HG03521 (cell line): ENCODE data around the gene CMIP.
"Not testable (repeated sequence)": the region's sequence is repeated elsewhere in the genome, so short reads cannot be mapped to it uniquely, and the experiment has no call there.

ENCODE experiments used
- ATAC-seq: cut with Tn5 transposase; IDR thresholded peaks from one replicate; pipeline ENCODE4 v1.9.1; 2021; ENCODE audit warnings: mild to moderate bottlenecking, moderate library complexity; ENCODE audit not compliant: unreplicated experiment

Gene CMIP

GRCh38 chr16:81577272-81577671 is 132.7 kb downstream of the CMIP start:
- ATAC-seq = not testable (repeated sequence)

DNA sequence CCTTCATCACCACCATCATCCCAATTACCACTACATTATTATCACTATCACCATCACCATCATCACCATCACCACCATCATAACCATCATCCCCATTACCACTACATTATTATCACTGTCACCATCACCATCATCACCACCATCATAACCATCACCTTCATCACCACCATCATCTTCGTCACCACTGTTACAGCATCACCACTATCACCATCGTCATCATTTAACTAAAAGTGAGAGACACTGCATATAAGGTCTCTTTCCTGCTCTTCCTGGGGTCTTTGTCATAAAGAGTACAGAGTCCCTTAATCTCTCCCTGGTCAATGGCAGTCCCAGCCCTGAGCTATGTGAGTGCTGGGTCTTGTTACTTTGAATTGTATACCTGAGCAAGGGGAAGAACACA is 133.5 kb downstream of the CMIP start:
- ATAC-seq = no peak

- no peak for ATAC-seq
These were observed 134.2 kb downstream of the CMIP start for GRCh38 chr16:81578636-81579413.

DNA sequence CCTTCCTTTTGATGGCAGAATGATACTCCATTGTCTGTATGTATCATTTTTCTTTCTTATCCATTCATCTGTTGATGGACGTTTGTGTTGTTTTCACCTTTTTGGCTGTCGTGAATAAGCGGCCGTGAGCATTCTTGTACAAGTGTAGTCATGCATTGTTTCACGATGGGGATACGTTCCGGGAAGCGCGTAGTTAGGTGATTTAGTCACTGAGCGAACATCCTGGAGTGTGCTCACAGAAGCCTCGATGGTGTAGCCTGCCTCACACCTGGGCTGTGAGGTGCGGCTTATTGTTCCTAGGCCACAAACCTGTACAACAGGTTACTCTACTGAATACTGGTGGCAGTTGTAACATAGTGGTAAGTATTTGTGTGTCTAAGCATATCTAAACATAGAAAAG is 136.5 kb downstream of the CMIP start:
- ATAC-seq = no peak

DNA sequence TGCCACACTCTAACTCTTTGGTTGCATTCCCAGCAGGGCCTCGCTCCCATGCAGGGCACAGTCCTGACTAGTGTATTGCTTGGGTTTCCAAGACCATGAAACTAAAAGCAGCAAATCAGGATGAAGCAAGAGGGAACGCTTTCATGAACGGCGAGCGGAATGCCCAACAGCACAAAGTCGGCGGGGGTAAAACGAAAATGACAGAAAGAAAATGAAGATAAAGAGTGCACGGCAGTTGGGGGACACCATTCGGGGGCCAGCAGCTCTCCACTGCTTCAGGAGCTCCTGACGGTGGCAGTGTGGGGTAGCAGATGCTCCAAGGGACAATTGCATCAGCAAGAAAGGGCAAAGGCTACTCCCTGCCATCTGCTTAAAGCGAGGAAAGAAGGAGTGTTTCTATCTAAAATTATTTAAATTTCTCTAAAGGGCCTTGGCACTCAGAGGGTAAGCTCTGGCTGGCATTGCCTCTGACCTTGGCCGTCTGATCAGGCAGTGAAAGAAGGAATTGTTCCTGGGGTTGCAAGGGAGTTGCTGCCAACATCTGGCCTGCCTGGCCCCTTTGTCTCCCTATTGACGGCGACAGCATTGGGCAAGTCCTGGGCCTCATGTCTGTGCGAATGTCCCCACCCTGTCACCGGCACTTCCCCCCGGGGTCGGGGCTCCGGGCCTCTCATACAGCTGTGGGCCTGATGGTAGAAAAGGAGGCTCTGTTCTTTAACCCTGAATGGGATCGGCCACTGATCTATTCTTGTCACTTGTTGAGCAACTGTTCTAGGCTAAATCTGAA is 138.2 kb downstream of the CMIP start:
- ATAC-seq = no peak

- ATAC-seq = no peak
These were observed 139.5 kb downstream of the CMIP start for GRCh38 chr16:81583893-81584631.

GRCh38 chr16:81585785-81586184 is 141.2 kb downstream of the CMIP start:
- ATAC-seq = no peak

DNA sequence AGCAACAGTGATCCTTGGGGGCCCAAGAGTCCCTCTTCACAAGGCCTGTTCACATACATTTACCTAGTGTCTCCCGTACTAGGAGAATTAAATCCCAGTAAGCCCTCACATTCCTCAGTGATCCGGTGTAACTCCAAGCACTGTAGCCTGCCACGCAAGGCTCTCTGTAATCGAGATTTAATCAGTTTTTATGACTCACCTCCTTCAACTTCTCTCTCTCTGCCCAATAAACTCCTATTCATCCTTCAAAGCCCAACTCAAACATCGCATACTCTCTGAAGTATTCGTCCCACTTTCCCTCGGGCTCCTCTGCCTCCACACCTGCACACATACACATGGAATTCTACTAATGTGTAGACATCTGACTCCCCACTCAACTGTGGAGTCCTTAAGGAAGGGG is 141.8 kb downstream of the CMIP start:
- ATAC-seq = no peak

DNA sequence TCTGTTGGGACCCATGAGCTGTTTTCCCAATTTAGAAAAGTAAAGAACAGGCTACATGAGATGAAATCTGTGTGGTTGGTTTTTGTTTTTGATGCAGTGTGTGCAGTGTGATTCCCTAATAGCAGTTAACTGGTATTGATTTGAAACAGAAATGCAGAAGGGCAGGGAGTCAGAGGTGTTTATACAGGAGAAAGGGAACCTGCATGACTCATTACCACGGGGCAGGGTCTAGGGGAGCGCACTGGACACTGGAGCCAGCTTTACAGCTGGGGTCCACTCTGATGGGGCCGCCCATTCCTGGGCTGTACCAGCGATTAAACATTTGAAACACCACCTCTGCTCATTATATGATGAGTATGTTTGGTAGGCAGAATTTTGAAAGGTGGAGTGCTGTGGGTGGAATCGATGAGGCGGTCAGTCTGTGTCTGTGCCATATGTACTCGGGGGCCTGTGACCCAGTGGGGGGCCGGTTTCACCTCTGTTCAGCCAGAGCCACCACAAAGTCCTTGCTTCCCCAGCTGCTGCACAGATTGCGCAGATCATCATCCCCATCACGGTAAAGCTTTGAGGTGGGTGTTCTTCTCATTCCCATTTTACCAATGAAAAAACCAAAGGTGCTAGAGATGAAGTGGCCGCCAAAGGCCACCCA is 142.5 kb downstream of the CMIP start:
- no peak for ATAC-seq

DNA sequence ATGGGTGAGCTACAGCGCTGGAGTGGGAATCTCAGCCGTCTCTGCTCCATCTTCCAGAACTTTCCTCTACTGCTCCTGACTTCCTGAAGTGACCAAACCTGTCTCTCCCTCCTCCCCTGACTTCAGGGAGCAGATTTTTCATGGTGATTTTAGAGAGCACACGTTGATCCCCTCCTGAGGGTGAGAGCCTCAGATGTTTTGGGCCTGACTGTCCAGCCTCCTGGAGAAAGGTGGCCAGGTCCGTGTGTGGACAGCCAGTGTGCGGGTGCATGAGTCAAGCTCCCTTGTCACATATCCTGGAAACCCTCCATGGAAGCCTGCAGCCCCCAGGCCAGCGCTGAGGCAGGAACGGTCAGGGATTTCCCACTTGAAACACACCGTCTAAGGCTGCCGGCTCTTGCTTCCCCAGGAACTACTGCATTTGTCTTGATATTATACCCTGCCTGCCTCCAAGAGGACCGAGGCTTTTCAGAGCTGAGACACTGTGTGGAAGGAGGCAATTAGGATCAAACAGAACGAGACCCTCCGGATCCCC is 143.1 kb downstream of the CMIP start:
- no peak for ATAC-seq

GRCh38 chr16:81588326-81589081 is 143.9 kb downstream of the CMIP start:
- ATAC-seq = no peak

DNA sequence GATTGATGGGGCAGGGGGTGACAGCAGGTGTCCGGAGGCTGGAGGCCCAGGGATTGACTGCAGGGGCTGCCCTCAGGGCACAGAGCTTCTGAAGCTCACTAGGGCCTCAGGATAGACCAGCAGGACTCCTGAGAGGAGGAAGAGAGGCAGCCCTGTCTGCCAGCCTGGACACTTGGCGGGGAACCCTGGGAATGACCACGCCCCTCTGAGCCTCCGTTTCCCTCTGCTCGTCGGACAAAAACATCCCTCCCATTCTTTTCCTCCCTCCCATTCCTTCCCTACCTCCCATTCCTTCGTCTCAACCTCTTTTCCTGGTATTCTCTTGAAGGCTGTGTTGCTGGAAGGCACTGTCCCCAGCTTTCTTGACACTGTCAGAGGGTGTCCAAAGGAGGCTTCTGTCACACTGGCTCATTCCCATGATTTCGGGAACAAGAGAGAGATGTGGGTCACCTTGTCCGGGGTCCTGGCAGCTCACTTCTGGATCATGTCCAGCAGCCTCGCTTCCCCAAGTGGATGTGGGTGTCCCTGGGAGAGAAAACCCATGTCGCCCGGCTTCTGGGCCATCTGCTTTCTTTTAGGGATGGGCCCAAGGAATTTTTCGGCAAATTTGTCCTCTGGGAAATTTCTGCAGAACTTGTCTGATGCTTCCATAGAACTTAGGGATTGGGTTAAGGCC is 145.5 kb downstream of the CMIP start:
- no peak for ATAC-seq

GRCh38 chr16:81590714-81591544 is 146.3 kb downstream of the CMIP start:
- ATAC-seq = no peak

DNA sequence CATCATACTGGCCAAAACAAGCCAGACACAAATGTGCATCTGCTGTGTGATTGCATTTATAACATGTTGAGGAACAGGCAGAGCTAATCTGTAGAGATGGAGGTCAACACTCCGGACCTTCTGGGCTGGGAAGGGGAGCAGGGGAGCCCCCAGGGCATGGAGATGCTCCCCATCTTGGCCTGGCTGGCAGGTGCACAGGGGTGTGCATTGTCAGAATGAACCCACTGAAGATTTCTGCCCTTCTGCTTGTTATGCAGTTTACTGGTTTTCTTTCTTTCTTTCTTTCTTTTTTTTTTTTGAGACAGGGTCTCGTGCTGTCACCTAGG is 146.9 kb downstream of the CMIP start:
- ATAC-seq = no peak

DNA sequence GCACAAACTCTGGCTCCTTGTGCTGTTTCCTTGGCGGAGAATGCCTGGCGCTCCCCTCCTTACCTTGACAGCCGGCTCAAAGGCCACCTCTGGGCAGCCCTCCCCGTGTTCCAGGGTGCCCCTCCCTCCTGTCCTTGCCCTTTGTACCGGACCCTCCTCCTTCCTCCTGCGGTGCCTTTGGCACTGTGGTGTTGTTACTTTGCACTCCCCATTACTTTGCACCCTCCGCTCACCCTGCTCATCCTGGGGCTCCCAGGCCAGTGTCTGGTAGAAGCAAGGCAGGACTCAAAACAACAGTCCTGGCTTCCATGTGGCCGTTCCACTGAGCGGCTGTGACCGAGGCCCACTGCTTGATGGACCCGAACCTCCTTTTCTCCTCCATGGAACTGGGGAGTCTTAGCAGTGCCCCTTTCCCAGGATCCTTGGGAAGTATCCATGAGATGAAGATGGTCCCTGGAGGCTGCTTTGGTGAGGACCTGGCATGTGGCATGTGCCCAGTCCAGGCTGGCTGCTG is 147.8 kb downstream of the CMIP start:
- ATAC-seq = no peak

GRCh38 chr16:81593481-81593880 is 148.9 kb downstream of the CMIP start:
- ATAC-seq = no peak

GRCh38 chr16:81595629-81596292 is 151.2 kb downstream of the CMIP start:
- no peak for ATAC-seq

DNA sequence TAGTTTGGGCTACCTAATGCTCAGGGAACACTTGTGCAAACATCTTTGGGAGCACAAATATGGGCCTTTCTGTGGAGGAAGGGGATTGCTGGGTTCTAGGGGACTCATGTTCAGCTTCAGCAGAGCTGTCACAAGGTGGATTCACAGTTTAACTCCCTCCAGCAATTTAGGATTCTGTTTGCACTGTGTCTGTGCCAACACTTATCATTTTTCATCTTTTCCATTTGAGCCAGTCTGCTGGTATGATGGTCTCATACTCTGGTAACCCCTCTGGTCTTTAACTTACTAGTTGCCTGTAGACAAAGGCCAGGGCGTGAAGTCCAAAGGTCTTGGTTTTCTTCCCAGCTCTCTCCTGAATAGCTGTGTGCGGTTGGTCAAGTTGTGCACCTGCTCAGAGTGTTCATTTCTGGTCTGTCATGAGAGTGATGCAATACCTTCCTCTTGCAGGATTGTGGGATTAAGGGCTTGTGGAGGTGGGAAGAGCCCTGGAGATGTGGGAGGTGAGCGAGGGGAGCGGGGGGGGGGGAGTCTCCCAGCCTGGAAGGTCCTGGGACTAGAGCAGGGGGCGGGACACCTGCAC is 152.6 kb downstream of the CMIP start:
- no peak for ATAC-seq
